NCI-H510A treated with DMSO at 0.1 percent for 48 hours (cell line): Measurements from ENCODE around the gene TRIM68.

Experiments used
- DNase-seq: peaks from one replicate; lab custom pipeline; 2025; lab: John Stamatoyannopoulos, UW

TRIM68 gene, protein sequence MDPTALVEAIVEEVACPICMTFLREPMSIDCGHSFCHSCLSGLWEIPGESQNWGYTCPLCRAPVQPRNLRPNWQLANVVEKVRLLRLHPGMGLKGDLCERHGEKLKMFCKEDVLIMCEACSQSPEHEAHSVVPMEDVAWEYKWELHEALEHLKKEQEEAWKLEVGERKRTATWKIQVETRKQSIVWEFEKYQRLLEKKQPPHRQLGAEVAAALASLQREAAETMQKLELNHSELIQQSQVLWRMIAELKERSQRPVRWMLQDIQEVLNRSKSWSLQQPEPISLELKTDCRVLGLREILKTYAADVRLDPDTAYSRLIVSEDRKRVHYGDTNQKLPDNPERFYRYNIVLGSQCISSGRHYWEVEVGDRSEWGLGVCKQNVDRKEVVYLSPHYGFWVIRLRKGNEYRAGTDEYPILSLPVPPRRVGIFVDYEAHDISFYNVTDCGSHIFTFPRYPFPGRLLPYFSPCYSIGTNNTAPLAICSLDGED

DNA sequence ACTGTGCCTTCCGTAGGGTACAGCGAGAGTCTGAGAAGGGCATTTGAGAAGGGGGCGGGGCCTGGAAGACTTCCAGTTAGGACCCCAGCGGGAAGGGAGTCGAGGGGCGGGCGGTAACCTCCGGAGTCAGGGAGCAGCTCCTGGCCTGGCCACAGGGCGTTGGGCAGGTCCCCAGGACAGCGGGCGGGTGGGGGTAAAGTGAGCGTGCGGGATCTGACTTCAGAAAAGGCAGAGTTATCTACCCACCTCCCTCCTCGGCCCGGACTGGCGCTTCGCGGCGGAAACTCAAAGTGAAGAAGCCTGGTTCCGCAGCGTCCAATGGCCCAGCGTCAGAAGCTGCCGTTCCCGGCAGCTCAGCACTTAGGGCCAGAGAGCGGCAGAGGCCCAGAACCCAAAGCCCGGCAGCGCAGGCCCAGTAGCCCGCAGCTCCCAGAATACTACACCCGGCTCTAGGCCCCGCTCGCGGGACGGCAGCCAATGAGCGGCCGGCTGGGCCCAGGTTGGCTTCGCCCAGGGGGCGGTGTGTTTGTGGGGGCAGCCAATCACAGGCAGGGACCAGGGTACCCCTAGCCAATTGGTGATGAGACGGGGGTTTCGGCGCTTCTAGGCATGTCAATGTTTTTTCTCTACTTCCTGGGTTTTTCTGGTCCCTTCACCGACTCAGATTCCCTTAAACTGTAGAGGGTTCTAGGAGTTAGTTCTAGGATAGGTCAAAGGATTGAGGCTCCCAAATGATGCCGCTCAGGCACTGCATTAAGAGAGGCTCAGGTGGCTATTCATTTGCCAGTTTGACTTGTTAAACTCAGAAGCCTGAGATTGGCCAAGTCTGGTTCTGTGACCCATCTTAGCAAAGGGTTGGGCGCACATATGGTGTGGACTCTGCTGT is at the start of gene TRIM68:
Gene TRIM68, minus strand, starts transcription at position 451 of the 886 bp plus-strand sequence. CDS start 2,727 bp downstream, outside the sequence.
- peak; percentile 85 for DNase-seq

GRCh38 chr11:4654635-4655369 is 46.8 kb upstream of the TRIM68 start:
- DNase-seq, result no peak

- DNase-seq, result no peak
Measured at GRCh38 chr11:4647766-4648165, 39.7 kb upstream of the TRIM68 start.

- no peak for DNase-seq
Measured at GRCh38 chr11:4645974-4646373, 37.9 kb upstream of the TRIM68 start.

- DNase-seq, result no peak
Measured at GRCh38 chr11:4644233-4644632, 36.2 kb upstream of the TRIM68 start.

DNA sequence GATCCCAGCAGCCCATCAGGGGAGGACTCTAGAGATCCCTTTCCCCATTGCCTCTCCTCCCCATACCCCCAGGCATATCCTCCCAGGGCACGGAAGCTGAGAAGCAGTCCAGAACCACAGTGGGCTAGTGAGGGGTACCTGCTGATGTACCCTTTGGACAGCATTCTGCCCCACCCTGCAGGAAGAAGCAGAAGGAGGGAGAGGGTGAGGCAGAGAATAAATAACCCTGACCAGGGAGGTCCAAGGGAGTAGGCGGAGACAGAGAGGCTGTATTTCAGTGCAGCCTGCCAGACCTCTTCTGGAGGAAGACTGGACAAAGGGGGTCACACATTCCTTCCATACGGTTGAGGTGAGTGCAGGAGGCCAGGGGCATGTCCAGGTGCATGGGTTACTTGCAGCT is 35.7 kb upstream of the TRIM68 start, which contains the start of gene OR51E1:
Gene OR51E1, plus strand, starts transcription at position 301 of the 400 bp plus-strand sequence. CDS start 8,545 bp downstream, outside the sequence.
- no peak for DNase-seq

DNA sequence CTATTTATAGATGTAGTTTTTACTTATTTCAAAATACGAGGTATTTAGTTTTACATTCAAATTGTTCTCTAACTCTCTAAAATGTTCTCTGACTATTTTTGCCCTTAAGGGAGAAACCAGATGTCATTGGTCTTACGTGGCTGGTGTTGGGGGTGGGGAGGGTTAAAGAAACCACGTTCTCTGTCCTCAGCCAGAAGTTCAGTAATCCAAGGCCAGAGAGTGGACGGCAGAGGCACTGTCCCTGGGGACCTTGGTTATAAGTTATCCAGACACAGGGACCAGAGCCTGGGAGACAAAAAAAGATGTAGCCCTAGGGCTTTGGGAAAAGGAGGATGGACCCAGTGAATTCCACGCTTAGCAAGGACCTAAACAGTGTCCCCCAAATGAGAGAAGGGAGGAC is 35.0 kb upstream of the TRIM68 start:
- DNase-seq, result no peak

DNA sequence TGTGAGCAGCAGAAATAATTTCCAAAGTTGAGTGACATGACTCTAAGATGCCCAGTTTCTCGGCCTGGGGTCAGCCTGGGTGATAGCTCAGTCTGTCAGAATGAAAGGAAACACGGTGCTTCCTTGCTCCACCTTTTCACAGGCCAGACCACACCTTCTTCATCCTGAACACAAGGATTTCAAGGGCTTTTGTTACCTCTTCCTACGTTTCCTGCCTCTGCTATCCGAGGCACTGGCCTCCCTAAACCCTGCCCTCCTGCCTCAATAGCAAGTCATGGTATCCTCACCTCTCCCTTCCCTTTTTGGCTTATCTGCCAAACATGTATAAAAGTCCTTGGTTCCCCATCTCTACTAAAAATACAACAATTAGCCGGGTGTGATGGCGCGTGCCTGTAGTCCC is 34.0 kb upstream of the TRIM68 start:
- no peak for DNase-seq

DNA sequence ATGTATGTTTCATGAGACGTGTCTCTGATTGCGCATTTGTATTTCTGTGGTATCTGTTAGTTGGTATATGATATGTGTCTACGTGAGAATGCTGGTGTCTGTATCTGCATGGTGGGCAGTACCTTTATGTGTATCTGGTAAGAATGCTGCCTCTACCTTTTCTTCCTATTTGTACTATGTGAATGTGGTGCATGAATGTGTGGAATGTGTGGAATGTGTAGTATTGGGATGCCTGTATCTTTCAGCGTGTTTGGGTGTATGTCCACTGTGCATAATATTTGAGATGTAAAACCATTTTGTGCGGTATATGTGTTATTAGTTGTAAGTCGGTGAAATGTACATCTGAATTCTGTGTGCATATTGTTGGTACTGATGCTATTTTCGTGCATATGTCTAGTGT is 33.5 kb upstream of the TRIM68 start:
- DNase-seq, result no peak

DNA sequence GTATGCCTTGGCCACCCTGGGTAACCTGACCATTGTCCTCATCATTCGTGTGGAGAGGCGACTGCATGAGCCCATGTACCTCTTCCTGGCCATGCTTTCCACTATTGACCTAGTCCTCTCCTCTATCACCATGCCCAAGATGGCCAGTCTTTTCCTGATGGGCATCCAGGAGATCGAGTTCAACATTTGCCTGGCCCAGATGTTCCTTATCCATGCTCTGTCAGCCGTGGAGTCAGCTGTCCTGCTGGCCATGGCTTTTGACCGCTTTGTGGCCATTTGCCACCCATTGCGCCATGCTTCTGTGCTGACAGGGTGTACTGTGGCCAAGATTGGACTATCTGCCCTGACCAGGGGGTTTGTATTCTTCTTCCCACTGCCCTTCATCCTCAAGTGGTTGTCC is 31.9 kb upstream of the TRIM68 start:
- DNase-seq, result no peak

DNA sequence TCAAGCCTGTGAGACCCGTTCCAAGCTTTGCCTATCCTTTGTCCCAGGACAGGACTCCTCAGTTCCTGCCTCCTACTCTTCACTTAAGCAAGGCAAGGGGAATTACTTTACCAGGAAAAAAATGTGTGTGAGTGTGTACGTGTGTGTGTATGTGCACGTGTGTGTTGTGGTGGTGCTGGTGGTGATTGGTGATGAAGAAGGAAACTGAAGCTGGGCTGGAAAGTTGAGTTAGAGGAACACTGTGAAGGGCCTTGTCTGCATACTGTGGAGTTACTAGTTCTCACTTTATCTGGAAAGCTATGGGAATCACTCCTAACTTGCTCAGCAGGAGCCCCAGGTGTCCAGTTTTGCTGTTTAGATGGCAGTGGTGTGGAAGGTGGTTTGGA is 29.6 kb upstream of the TRIM68 start:
- no peak for DNase-seq

- peak; percentile 94 for DNase-seq
Measured at GRCh38 chr11:4636962-4637661, 29.1 kb upstream of the TRIM68 start, which contains the start of gene OR51D1. OR51D1 (plus strand) TSS chr11:4637477; CDS start chr11:4639791, 2,314 bp downstream.

GRCh38 chr11:4636136-4636535 is 28.1 kb upstream of the TRIM68 start:
- DNase-seq, result no peak

DNA sequence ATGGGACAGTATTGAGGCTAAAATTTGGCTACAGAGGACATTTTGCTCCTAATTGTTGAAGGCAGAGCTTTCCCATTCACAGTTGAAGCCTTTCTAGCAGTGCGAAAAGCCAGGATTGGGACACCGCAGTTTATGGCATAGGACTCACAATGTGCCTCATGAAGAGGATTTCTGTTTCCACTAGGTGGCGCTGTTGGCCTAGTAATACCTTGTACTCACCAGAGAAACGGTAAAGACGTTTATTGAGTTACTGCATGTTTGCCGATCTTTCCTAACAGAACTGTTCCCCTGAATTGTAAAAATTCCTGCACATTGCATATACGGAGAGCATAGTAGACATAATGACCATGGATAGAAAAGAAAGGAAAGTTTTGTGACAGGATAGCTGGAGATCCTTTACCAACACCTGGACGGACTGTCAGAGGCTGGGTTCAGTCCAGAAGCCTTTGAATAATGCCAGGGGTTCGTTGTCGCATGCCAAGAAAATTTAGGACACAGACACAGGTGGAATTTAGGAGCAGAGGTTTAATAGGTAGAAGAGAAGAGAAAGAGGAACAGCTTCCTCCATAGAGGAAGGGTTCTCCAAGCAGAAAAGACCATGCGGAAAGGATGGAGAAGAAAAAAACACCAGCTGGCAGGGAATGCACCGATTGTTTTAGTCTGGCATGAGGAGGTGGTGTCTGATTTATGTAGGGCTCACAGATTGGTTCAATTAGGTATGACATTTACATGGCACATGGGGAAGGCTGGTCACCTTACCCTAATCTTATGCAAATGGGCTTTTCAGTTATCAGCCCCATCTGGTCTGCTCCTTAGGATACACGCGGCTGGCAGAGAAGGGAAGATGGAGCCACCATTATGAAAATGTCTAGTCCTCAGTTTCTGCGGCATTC is 18.4 kb upstream of the TRIM68 start:
- DNase-seq, result peak; percentile 85

GRCh38 chr11:4619514-4619913 is 11.5 kb upstream of the TRIM68 start:
- DNase-seq, result no peak

DNA sequence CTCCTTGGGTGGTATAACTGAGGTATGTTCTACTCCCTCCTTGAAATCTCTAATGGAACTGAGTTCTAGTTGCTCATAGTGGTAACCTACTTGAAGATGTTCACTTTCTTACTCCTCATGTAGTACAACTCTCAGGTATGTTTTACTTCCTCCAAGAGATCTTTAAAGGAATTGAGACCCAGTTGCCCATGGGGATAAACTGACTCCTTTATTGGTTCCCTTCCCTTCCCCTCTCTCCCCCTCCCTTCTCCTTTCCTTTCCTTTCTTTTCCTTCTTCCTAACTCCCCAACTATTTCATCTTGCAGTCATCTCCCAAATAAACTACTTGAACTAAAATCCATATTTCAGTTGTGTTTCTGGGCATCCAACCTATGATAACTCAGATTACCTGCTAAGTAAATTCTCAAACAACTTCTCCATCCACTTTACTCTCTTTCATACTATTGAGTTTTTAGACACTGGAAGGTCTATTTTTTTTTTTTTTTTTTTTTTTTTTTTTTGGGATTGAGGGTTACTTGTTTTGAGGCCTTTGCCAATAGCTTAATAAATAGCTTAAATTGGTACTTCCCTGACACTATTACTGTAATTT is 7.9 kb upstream of the TRIM68 start:
- no peak for DNase-seq

DNA sequence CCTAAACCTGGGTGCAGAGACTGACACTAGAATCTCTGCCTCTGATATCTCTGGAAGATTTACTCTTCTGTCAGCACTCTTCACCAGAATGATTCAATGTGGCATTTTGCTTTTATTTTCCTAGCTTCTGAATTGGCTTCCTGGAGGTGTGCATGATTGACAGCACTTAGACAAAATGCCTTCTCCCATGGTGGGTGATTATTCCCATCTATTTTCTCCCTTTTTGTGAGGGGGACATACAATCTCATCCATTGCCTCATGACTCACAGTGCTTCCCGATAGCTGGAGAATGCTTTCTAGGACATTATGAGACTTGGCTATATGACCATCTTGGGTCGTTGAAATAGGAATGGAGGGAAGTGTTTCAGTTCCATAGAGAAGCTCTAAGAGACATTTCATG is 4.0 kb upstream of the TRIM68 start:
- DNase-seq, result no peak

DNA sequence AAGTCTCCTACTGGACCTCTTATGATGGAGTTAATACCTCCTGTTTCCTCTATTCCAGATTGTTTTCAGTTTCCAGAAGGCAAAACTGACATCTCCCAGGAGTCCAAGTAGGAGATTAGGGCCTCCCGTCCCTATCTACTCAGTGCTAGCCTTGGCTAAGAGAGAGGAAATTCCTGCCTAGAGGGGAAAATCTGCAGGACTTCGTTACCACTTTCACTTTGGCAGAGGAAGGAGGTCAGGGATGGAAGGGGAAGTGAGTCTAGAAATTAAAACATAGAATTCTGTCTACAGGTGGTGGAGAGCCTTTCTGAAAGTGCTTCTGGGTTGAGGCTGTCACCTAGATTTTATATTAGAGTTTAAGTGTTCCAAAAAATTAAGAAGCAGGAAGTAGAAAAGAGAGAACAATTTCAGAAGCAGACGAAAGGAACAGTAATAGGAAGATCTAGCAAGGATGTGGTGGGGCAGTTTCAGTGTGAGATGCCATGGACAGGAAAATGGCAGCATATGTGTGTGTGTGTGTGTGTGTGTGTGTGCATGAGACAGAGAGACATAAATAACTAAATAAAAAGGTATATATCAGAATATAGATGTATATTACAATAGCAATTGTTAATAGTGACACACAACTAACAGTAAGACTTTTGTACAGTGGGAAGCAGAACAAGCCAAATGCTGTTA is 2.4 kb upstream of the TRIM68 start:
- DNase-seq, result no peak

DNA sequence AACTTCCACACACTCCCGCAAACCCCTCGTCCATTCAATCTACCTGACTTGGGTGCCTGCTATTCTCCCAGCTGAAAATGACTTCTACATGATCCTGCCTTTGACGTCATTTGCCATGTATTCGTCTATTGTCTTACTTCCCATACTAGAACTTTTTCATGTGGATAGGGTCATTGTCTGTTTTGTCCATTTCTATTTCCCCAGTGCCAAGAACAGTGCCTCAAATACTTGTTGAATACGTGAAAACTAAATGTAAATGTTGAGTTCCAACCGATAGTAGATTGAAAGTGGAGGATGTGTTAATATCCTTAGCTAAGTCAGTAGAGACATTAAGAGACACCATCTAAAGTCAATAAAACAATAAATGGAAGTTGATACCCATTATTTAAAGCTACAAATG is 935 bp downstream of the TRIM68 start:
- peak; percentile 38 for DNase-seq
